HT1080 (cell line): ENCODE data around the gene NCAPD3. TPM values are rescaled to one million over a fixed set of nuclear protein-coding genes. Genes with fewer than 3 reads are reported as not detected.
A peak's percentile ranks its signal among the peaks of the same experiment; 100 is the strongest.

Source experiments
- DNase-seq: peaks from one replicate; pipeline ENCODE4 v3.0.0-alpha.2; 2015; ENCODE audit warnings: low read depth
- total RNA-seq: library from RNA; depleted of rRNA; stranded (reverse); fragments of >200 nt; shearing (Covaris generic); gene quantifications from 2 replicates; pipeline ENCODE4 v1.2.3, GENCODE V29; 2014

The NCAPD3 gene
- total RNA-seq, 1 experiment from 2014 or later: 51.3 TPM

DNA sequence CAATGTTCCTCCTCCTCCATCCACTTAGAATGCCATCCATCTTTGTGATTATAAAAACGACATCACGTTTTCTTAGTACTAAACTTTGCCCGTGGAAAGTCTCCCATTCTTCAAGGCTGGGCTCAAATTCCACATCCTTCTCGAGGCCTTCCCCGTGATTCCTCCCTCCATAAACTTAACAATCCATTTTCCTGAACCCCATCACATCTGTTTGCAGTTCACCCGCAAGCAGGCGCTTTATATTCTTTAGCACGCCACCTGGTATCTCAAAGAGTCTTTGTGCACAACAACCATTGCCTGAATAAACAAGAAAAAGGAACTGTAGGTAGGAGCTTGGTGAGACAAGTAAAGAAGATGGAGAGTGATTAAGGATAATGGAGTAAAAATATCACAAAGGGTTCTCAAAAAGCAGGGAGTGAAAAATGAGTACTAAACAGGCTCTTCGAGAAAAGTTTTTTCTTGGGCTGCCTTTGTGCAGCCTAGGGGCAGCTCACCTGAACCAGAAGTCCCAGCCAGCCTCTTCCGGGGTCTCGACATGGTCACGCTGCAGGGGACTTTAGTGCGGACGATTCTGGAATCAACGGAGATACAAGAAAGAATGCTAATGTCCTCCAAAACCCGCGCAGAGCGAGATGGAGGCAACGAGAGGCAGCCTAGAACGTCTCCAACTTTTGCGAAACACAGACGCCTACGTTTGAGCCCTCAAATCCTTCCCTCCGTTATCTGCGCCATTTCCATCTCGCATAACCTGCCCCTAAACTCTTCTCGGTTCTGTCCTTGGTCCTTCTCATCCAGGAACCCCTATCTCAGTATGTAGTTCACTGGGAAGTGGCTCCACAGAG is 28.8 kb upstream of the NCAPD3 start:
- DNase-seq: peak; percentile 18

GRCh38 chr11:134250675-134251074 is 26.9 kb upstream of the NCAPD3 start:
- no peak for DNase-seq

DNA sequence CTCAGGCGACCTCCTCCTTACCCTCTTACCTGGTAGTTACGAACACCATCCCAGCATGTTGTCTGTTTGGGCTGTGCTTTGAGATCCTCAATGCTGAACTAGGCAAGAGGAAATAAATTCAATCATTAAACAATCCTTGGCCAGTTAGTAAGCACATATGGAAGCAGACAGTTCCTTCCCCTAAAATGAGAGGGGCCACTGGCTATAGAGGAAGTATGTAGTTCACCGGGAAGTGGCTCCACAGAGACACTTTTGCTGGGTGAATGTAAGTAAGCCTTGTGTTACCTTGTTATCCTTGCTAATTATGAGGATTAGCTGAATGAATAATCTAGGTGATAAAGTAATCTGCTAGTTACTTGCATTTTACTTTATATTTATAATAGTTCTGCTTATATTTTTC is 26.5 kb upstream of the NCAPD3 start:
- DNase-seq: no peak

- no peak for DNase-seq
Observed at GRCh38 chr11:134248910-134249480, 25.2 kb upstream of the NCAPD3 start.

GRCh38 chr11:134246678-134247077 is 22.9 kb upstream of the NCAPD3 start:
- DNase-seq: no peak

DNA sequence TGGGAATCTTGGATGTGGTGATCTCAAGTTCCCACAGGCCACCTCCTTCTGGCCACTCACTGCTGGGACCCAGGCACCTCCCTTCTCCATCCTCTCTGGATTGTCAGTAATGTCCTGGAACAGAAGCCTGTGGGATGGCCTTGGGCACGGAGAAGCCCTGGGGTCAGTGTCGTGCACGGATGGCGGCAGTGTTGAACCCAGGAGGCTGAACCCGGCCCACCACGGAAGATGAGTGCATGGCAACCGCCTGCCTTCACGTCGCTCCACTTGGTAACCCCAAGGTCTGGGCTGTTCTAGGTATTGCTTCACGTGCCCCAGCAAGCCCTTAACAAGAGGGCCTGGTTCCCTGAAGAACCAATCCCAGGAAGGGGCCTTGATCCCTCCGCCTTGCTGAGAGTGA is 22.3 kb upstream of the NCAPD3 start:
- DNase-seq: no peak

DNA sequence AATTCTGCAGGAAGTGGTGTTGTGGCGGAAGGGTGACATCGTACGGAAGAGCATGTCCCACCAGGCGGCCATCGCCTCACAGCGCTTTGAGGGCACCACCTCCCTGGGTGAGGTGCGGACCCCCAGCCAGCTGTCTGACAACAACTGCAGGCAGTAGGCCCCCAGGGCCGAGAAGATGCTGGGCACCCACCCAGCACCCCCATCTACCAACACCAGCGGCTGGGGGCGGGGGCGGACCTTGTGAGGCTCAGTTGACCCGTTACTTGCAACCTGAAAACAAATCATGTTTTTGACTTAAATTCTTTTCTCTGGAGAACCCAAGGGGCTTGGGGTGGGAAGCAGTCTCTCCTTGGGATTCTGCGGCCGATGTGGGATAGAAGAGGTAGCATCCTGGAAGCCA is 21.7 kb upstream of the NCAPD3 start:
- DNase-seq: no peak

DNA sequence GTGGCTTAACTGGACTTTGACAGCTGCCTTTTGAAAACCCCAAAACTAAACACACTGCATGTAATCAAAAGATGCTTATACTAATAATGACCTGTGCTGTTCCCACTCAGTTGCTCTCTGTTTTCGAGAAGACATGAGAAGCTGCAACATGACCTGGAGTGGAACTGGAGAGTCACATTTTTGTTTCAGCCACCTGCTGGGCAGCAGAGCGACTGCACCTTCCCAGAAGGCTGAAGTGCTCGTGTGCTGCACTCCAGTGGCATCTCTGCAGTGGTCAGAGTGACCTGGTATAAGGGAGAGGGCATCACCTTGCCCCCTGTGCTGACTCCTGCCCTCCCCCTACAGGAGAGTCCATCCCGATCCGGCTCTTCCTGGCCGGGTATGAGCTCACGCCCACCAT is 20.8 kb upstream of the NCAPD3 start:
- DNase-seq: no peak

GRCh38 chr11:134243913-134244312 is 20.1 kb upstream of the NCAPD3 start:
- DNase-seq: no peak

DNA sequence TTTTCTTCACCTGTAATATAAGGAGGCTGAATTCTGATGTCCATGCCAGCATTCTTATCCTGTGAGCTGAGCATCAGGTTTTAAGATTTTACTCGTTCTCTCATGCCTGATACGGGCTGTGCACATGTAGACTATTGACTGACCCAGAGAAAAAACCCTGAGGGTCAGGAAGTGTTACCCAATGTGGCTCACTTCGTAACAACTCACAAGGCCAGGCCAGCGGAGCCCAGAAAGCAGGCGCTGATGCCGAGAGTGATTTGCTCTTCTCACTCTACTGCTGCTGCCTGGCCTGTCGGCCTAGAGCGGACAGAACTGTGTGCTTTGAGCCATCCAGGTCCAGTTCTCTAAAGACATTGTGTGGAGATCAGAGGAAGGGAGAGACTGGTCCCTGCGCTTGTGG is 18.6 kb upstream of the NCAPD3 start:
- DNase-seq: no peak

DNA sequence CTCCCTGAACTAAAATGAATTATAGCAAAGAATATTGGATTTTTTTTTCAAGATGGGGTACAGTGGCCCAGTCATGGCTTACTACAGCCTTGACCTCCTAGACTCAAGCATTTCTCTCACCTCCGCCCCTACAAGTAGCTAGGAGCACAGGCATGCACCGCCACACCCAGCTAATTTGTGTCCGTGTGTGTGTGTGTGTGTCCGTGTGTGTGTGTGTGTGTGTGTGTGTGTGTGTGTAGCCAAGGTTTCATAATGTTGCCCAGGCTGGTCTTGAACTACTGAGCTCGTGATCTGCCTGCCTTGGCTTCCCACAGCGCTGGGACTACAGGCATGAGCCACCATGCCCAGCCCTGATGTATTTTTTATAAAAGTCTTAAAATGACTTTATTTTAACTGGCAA is 16.8 kb upstream of the NCAPD3 start:
- DNase-seq: no peak

DNA sequence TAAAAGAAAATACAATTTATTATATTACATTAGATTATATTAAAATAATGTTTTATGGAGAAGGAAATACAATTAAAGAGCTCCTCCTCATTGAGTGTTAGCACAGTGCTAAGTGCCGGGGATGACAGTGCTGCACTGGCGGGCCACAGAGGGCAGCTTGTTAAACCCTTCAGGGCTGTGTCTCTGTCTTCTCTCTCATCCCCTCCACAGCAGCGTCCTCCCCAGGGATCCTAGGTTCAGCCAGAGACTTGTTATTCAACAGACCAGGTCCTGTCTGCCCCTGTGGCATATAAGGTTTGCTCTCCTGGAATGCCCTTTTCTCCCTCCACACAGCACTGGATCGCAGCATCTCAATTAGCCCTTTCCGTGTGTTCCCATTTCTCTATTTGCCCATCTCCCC is 15.2 kb upstream of the NCAPD3 start:
- no peak for DNase-seq

DNA sequence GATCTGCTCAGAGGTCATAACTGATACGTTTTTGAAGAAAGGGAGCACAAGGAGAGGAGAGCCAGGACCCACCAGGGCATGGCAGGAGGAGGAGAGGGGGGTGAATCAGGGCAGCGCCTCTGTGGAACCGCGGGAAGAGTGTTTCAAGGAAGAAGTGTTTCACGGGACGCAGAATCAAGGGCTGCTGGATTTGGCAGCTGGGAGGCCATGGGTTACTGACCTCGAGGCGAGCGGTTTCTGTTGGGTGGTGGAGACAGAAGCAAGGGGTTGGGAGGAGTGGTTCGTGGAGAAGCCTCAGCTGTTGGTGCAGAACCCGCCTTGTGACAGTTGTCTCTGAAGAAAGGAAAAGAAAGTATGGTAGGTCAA is 13.8 kb upstream of the NCAPD3 start:
- DNase-seq: no peak

DNA sequence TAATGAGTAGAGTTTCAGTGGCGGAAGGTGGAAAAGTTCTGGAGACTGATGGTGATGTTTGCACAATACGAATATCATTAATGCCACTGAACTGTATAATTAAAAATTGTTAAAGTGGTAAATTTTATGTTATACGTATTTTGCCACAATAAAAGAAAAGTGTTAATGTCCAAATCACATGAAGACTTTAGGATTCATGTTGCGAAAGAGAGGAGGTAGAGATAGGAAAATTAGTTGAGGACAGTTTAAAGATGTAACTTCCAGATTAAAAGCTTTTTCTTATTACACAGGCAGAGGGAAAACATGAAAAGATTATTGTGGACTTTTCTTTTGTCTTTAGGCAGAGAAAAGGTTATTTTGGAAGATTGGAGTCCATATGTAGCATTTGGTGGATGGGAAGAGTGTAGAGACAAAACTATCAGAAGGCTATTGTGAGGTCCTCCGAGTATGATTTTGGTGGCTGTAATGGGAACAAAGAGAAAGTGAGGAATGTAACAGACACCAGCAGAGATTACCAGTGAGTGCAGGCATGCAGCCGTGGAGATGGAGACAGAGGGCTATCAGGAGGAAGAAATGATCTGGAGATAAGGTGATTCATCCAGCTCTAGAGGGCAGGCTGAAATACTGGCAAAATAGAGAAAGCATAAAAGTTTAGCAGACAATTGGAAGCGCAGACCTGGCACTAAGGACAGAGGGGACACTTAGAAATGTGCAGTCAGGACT is 13.2 kb upstream of the NCAPD3 start:
- no peak for DNase-seq

GRCh38 chr11:134235399-134235798 is 11.6 kb upstream of the NCAPD3 start:
- no peak for DNase-seq

DNA sequence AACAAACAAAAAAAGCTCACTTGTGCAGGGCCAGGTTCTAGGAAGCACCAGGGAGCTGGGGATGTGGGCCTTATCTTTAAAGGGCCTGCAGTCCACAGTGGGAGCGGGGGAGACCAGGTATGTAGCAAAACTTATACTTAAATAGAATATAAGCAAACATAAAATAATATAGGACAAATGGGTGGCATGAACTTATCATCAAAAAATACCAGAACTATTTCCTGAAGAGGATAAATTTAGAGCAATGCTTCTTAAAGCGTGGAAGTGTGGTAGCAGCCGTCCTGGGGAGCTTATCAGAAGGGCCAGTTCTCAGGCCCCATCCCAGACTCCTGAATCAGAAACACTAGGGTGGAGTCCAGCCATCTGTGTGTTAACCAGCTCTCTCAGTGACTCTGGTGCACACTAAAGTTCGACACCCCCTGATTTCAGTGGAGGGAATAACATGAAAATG is 10.0 kb upstream of the NCAPD3 start:
- DNase-seq: no peak

DNA sequence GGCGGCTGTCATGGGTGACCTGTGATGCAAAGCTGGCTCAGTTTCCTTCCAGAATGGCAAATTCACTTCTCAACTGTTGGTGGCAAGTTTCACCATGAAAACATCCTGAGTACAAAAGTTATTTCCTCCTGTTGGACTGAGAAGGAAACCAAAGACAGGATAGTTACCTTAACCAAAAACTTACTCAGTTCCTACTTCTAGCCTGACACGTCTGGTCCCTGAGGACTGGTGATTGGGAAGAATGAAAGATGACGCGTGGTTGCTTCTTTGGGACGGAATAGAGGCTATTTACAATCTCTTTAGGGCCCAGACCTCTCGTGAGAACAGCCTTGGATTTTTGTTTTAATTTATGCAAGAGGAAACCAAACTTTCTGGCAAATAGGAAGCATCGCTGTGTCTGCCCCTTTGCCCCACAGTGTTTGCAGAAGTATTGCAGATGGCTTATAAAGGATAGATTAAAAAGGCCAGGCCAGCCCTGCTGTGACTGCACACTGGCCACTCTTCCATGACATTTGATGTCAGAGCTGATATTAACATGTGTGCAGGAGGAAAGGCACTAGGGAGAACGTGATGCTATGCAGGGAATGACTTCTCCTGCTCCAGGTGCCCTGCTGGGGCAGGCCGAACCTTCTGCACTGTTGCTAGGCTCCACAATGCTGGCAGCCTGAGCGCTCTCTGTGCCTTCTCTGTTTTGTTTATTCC is 8.3 kb upstream of the NCAPD3 start:
- DNase-seq: no peak

- no peak for DNase-seq
Observed at GRCh38 chr11:134230339-134230738, 6.6 kb upstream of the NCAPD3 start.

DNA sequence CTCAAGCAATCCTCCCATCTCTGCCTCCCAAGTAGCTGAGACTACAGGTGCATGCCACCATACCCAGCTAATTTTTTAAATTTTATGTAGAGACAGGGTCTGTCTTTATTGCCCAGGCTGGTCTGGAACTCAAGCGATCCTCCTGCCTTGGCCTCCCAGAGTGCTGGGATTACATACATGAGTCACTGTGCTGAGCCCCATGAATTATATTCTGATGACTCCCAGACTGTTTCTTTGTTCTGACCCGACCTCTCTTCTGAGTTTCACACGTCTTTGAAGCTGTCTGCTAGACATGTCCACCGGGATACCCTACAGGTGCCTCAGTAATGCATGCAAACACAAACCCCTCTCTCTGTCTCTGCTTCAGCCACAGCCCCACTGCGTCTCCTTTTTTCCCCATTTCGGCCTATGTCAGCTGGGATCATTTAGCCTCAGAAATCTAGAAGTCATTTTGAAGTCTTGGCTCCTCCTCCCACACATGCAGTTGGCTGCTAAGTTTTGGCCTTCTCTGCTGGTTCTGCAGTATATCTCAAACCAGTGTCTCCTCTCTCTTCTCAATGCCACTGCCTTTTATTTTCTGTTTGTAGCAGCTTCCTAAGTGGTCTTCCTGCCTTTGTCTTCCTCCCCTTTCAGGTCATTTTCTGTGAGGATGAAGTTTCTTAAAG is 5.5 kb upstream of the NCAPD3 start:
- DNase-seq: no peak

- DNase-seq: no peak
Observed at GRCh38 chr11:134228625-134229024, 4.9 kb upstream of the NCAPD3 start.

- DNase-seq: no peak
Observed at GRCh38 chr11:134226806-134227325, 3.1 kb upstream of the NCAPD3 start.
